GM19043 (cell line): Measurements from ENCODE around the gene KCNAB2.

Experiments used
- ATAC-seq: cut with Tn5 transposase; IDR thresholded peaks from one replicate; pipeline ENCODE4 v1.9.1; 2021; ENCODE audit warnings: low read depth; ENCODE audit not compliant: unreplicated experiment

The KCNAB2 gene

GRCh38 chr1:6029351-6029750 is 16.3 kb upstream of the KCNAB2 start:
- ATAC-seq, result no peak

GRCh38 chr1:6030132-6030531 is 15.6 kb upstream of the KCNAB2 start:
- ATAC-seq, result no peak

- no peak for ATAC-seq
These were observed 15.0 kb upstream of the KCNAB2 start for GRCh38 chr1:6030547-6031261.

GRCh38 chr1:6033124-6033523 is 12.6 kb upstream of the KCNAB2 start:
- no peak for ATAC-seq

GRCh38 chr1:6033986-6034749 is 11.5 kb upstream of the KCNAB2 start:
- no peak for ATAC-seq

GRCh38 chr1:6034750-6035096 is 11.0 kb upstream of the KCNAB2 start:
- ATAC-seq, result no peak

- ATAC-seq, result no peak
These were observed 10.4 kb upstream of the KCNAB2 start for GRCh38 chr1:6035303-6035702.

GRCh38 chr1:6035719-6036118 is 10.0 kb upstream of the KCNAB2 start:
- ATAC-seq, result no peak

GRCh38 chr1:6037338-6037762 is 8.3 kb upstream of the KCNAB2 start:
- peak; percentile 67 for ATAC-seq

GRCh38 chr1:6038603-6039002 is 7.1 kb upstream of the KCNAB2 start:
- no peak for ATAC-seq

- ATAC-seq, result no peak
These were observed 6.7 kb upstream of the KCNAB2 start for GRCh38 chr1:6039031-6039430.

- ATAC-seq, result no peak
These were observed 5.2 kb upstream of the KCNAB2 start for GRCh38 chr1:6040444-6040843.

- no peak for ATAC-seq
These were observed 4.8 kb upstream of the KCNAB2 start for GRCh38 chr1:6040861-6041415.

- no peak for ATAC-seq
These were observed 4.1 kb upstream of the KCNAB2 start for GRCh38 chr1:6041432-6042062.

- ATAC-seq, result no peak
These were observed 2.1 kb upstream of the KCNAB2 start for GRCh38 chr1:6043561-6043960.

- ATAC-seq, result no peak
These were observed 1.1 kb upstream of the KCNAB2 start for GRCh38 chr1:6044481-6045109.

- ATAC-seq, result no peak
These were observed 582 bp upstream of the KCNAB2 start for GRCh38 chr1:6045110-6045502.

GRCh38 chr1:6046279-6046678 is 591 bp downstream of the KCNAB2 start:
- ATAC-seq, result no peak

- ATAC-seq, result no peak
These were observed 2.6 kb downstream of the KCNAB2 start for GRCh38 chr1:6048179-6048867.

GRCh38 chr1:6049419-6049818 is 3.7 kb downstream of the KCNAB2 start:
- ATAC-seq, result no peak
